ENCODE data around the gene ADISSP. TPM values are rescaled to one million over a fixed set of nuclear protein-coding genes. Genes with fewer than 3 reads are reported as not detected.

The ADISSP gene
- total and polyA plus RNA-seq, 8 donors = 19.4 to 37.3 (median 29.4) TPM

GRCh38 chr20:3724356-3724755 lies 43.2 kb downstream of the ADISSP start:
- no peak overlapping the region for H3K27ac ChIP-seq
- H3K9me3 ChIP-seq = no peaks in the 10 kb centered on the region
- intact Hi-C loops (cut with DNase I) = no loop called here
- ATAC-seq = no peak
- H3K27me3 ChIP-seq = peaks cover 0 to 50% of the 10 kb centered on the region in 2 donors
- no peak overlapping the region for H3K4me3 ChIP-seq
- peaks cover 0 to 6% of the 10 kb centered on the region in 2 donors for H3K4me1 ChIP-seq
- no peak for DNase-seq
- no peak for TF ChIP-seq CTCF (IDR thresholded peaks at IDR 0.05)
- H3K36me3 ChIP-seq = no peaks in the 10 kb centered on the region

GRCh38 chr20:3723284-3723683 lies 44.3 kb downstream of the ADISSP start:
- Histone ChIP-seq H3K27me3 (peaks cover 0 to 41% of the 10 kb centered on the region in 2 donors), H3K27ac (no peak overlapping the region), H3K9me3 (no peaks in the 10 kb centered on the region), H3K4me1 (peaks cover 0 to 6% of the 10 kb centered on the region in 2 donors), H3K36me3 (no peaks in the 10 kb centered on the region), H3K4me3 (no peak overlapping the region)
- ATAC-seq (no peak), DNase-seq (no peak)
- no peak for TF ChIP-seq CTCF (IDR thresholded peaks at IDR 0.05)
- intact Hi-C loops (cut with DNase I) = no loop called here

DNA sequence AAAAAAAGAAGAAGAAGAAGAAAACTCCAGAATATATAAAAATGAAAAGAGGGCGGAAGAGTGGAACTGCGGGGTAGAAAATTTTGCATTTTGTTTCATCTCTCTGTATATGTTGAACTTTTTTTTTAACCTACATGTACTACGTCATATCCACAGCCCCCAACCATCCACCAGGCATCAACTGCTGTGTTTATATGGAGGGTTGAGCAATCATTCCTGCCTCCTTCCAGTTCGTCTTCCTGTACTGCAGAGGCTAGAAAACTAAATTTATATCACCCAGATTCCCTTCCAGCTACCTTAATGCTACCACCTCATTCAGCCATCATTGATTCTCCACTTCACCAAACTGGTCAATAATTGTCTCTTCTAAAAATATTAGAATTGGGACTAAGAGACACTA lies 45.6 kb downstream of the ADISSP start:
- ATAC-seq (no peak), DNase-seq (no peak)
- Histone ChIP-seq H3K4me3 (no peak overlapping the region), H3K4me1 (no peaks in the 10 kb centered on the region), H3K9me3 (no peaks in the 10 kb centered on the region), H3K27ac (no peak overlapping the region), H3K27me3 (peaks cover 0 to 27% of the 10 kb centered on the region in 2 donors), H3K36me3 (no peaks in the 10 kb centered on the region)
- intact Hi-C loops (cut with DNase I) = no loop called here
- TF ChIP-seq CTCF (IDR thresholded peaks at IDR 0.05) = no peak

DNA sequence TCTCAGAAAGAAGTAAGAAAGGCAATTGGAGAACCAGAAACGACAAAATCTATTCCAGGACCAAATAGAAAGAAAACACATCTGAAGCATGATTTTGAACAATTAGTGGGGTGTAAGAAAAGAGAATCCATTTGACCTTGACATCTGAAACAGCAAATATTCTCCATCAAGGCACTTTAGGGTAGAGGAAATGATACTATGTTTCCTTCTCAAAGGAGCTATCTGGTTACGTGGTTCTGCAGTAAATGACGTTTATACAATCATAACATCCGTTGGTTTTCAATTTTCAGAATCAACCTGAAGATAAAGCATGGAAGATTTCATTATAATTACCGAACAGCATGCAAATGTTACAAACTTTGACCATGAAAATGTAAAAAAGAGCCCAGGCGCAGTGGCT lies 46.9 kb downstream of the ADISSP start:
- DNase-seq (no peak), ATAC-seq (no peak)
- Histone ChIP-seq H3K4me1 (no peaks in the 10 kb centered on the region), H3K9me3 (no peaks in the 10 kb centered on the region), H3K27me3 (peaks cover 0 to 14% of the 10 kb centered on the region in 2 donors), H3K36me3 (no peaks in the 10 kb centered on the region), H3K4me3 (no peak overlapping the region), H3K27ac (no peak overlapping the region)
- no peak for TF ChIP-seq CTCF (IDR thresholded peaks at IDR 0.05)
- intact Hi-C loops (cut with DNase I) = no loop called here

DNA sequence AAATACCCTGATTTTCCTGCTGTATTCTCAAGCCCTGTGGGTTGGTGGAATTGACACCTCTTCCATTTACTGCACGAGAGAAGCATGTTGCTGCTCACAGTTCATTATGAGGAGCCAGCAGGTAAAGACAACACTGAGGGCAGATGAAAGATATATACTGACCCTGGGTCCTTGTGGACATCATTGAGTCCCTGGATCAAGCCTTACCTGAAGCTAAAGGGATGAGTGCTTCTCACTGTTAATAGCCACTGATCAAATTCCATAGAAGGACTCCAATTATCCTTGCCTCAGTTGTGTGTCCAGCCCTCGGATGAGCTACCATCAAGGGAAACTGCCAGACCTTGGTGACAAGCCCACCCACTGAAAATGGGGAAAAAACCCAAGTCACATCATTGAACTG lies 47.5 kb downstream of the ADISSP start:
- ATAC-seq = no peak
- Histone ChIP-seq H3K27ac (no peak overlapping the region), H3K4me1 (no peaks in the 10 kb centered on the region), H3K36me3 (no peaks in the 10 kb centered on the region), H3K9me3 (no peaks in the 10 kb centered on the region), H3K27me3 (peaks cover 0 to 13% of the 10 kb centered on the region in 2 donors), H3K4me3 (no peak overlapping the region)
- TF ChIP-seq CTCF (IDR thresholded peaks at IDR 0.05) = no peak
- intact Hi-C loops (cut with DNase I) = no loop called here
- DNase-seq = no peak
